Measurements from ENCODE around the gene EPHB6.

GRCh38 chr7:142806022-142806356, 48.9 kb upstream of the EPHB6 start:
- TF ChIP-seq, protein P1, sequence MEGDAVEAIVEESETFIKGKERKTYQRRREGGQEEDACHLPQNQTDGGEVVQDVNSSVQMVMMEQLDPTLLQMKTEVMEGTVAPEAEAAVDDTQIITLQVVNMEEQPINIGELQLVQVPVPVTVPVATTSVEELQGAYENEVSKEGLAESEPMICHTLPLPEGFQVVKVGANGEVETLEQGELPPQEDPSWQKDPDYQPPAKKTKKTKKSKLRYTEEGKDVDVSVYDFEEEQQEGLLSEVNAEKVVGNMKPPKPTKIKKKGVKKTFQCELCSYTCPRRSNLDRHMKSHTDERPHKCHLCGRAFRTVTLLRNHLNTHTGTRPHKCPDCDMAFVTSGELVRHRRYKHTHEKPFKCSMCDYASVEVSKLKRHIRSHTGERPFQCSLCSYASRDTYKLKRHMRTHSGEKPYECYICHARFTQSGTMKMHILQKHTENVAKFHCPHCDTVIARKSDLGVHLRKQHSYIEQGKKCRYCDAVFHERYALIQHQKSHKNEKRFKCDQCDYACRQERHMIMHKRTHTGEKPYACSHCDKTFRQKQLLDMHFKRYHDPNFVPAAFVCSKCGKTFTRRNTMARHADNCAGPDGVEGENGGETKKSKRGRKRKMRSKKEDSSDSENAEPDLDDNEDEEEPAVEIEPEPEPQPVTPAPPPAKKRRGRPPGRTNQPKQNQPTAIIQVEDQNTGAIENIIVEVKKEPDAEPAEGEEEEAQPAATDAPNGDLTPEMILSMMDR (IDR thresholded peaks at IDR 0.05), result no peak
- no peak for TF ChIP-seq POLR2A (IDR thresholded peaks at IDR 0.05)
